Measurements from ENCODE around the gene AFTPH.

- no peak for TF ChIP-seq CTCF (conservative IDR thresholded peaks at IDR 0.05 in 1 of 2, IDR thresholded peaks at IDR 0.05 in 1 of 2; ENCODE audit: extremely low read depth in 1 of 2, insufficient read depth in 1 of 2, low read depth in 1 of 2, low read length in 2 of 2)
- no peak for TF ChIP-seq EZH2 (IDR thresholded peaks at IDR 0.05; ENCODE audit: borderline replicate concordance, low read length)
Observed at GRCh38 chr2:64640153-64641044, 116.3 kb downstream of the AFTPH start.
